Measurements from ENCODE around the gene RAB3GAP2.
"Not testable (repeated sequence)": the region's sequence is repeated elsewhere in the genome, so short reads cannot be mapped to it uniquely, and the experiment has no call there.

Gene RAB3GAP2

DNA sequence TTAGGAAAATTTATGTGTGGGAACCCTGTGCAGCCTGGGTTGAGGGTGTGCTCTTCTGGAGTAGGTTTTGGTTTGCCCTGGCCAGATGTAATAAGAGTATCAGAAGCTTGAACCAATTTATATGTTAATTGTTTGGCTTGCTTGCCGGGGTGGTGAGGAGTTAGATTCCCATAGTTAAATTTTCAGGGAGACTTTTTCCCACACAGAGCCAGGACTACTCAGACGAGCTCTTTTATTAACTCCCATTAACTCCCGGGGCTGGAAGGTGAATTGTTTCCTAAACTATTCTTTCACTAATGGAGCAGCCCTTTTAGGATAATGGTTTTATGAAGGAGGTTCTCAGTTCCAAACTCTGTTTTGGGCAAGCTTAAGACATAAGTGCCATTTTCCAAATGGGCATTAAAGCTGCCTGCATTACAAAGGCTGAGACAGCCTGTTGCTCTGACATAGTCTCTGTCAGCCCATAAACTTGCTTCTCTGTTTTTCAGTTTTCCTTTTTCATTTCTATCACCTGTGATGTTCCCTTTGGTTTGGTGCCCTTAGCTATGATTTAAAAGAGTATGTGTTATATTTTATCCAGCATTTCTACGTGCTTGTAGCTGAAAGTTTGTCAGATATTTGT, 18.0 kb upstream of the RAB3GAP2 start:
- DNase-seq (ENCODE audit: low spot score): no peak

DNA sequence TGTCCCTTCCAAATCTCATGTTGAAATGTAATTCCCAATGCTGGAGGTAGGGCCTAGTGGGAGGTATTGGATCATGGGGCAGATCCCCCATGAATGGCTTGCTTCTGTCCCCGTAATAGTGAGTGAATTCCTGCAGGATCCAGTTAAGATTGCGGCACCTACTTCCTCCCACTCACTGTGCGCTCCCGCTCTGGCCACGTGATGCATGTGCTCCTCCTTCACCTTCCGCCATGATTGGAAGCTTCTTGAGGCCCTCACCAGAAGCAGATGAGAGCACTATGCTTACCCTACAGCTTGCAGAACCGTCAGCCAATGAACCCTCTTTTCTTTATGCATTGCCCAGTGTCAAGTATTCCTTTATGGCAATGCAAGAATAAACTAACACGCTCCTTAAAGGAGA, 14.9 kb upstream of the RAB3GAP2 start:
- no peak for DNase-seq (ENCODE audit: low spot score)

DNA sequence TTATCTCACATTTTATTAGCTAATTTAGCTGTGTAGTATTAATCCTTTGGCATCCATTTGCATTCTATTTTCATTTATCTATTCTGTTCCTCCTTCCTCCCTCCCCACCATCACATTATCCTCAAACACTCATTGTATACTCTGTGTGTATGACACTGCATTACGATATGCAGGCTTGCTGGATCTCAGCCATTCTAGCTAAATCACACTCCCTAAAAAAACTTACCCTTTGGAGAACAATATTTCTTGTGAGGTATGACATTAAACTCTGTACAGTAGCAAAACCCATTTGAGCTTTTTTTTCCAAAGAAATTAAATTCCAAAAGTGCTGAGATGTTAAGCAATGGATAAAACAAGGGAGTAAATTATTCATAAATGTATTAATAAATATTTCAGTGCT, 11.4 kb upstream of the RAB3GAP2 start:
- no peak for DNase-seq (ENCODE audit: low spot score)

DNA sequence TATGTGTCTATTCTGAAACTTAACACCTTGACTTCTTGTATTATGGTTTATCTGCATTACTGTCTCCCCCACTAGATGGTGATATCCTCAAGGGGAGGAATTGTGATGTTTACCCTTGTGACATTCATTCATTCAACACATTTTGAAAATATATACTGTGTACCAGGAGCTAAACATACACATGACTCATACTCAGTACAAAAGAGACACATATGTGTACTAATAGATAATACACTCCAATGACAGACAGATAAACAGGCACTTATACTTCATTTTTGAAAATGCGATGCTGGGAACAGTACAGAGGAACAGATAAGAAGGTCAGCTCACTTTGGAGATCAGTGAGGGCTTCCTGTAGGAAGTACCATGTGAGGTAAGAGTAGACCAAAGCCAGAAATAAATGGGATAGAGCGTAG, 8.9 kb upstream of the RAB3GAP2 start:
- peak; percentile 17 for DNase-seq (ENCODE audit: low spot score)

DNA sequence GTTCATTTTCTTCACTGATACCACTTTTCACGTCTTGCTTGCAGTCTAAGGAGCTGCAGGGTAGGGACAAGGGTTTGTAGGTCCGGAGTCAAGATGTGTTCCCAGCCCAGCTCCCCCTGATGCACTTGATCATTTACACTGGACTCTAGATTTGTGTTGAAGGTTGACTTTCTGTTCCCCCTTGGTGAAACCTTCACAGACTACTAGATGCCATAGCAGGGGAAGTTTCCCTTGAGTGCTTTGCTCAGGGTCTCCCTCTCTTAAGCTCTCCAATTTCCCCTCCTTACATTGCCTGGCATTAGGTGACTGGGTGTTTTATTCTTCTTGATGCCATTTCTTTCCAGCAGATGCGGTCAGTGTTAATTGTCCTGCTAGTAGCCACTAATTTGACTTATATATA, 8.0 kb upstream of the RAB3GAP2 start:
- no peak for DNase-seq (ENCODE audit: low spot score)

DNA sequence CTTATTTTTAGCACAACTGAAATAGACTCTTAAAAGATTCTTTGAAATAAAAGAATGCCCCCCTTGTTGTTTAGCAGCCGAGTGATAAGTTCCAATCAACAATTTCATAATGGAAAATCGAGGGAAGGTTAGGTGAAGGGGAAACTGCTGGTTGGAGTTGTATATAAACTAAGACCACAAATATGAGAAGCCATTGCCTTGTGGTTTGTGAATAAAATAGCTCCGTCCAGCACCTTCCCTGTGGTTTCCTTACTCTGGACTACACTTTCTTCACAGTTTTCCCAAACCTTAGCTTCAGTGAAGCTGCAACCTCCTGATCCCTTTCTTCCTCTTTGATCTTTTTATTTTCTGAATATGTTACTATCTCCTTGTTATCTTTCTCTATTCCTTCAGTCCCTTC, 6.7 kb upstream of the RAB3GAP2 start:
- no peak for DNase-seq (ENCODE audit: low spot score)

DNA sequence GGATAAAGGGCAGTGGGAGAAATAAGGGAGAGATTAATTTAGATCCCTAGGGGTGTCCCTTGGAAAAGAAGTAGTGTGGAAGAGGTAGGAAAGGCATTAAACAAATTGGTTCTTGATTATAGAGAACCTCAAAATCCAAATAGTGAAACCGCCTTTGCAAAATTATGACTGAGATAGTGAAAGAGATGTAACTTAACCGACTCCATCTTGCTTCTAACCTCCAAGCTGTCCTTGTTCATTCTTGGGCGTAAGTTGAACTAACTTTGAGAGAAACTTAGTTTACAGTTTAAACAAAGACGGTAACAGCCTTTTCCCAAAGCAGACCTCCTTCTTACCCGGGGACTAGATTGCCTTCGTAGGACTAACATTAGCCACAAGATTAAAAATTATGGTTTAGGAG, 3.2 kb upstream of the RAB3GAP2 start:
- DNase-seq (ENCODE audit: low spot score): no peak

DNA sequence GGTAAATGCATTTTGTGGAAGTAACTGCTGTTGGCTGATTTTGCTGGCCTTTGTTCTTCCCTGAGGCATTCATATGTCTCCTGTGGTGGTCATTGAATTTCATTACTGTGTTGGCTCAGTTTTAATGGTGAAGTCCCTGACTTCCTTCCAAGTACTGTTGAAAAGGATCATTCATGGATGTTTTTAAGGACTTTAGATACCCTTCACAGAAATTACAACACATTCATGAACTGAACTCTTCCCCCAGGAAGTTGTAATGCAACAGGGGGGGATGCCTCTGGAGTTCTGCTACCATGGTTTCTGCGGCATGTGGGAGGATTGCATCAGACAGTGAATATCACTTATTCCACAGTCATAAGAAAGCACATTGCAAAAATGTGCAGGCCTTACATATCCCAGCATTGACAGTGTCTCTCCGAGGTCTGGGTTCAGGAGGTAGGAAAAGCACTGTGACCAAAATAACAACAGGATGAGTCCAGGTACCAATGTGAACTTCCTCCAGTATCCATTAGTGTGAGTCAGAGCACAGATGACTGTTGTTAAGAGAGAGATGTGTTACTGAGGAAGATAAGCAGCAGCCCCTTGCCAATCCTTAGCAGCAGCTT, 2.1 kb upstream of the RAB3GAP2 start:
- DNase-seq (ENCODE audit: low spot score): no peak

DNA sequence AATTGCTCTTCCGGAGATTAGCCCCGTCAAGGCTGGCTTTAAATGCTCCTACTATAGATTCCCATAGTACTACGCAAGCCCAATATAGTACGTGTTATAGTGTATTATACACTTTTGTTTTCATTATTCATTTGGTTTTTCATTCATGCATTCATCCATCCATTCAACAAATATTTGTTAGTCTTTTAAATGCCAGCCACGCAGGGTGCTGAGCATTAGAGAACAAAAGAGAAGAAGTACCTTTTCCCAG, 513 bp upstream of the RAB3GAP2 start:
- DNase-seq (ENCODE audit: low spot score): no peak

DNA sequence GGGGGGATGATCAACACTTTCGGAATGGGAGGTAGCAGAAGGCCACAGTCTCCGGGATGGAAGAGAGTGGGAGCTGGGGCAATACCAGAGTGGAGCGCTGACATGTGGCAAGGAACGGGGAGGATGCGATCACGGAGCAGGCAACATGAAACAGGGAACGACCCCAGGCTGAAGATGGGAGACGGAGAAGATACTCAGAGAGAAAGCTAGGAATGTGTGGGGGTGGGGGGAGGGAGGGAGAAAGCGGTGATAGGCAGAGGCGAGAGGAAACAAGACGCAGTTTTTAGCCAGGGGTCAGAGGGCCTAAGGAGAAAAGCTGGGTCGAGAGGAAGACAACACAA, 577 bp downstream of the RAB3GAP2 start:
- DNase-seq (ENCODE audit: low spot score): peak; percentile 26

DNA sequence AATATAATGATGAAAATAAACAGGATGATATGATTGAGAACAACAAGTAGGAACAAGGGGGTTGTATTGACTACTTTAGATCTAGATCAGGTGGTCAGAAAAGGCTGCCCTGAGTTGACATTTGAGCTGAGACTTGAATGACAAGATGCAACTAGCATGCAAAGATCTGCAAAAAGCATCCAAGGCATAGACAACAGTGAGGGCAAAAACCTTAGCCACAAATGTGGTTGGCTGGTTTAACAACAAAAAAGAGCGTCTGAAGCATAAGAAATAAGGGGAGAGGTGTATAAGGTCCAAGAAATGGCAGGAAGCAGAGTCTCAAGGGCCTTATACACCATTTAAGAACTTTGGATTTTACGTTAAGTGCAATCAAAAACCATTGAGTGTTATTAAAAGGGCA, 3.2 kb downstream of the RAB3GAP2 start:
- DNase-seq (ENCODE audit: low spot score): no peak

DNA sequence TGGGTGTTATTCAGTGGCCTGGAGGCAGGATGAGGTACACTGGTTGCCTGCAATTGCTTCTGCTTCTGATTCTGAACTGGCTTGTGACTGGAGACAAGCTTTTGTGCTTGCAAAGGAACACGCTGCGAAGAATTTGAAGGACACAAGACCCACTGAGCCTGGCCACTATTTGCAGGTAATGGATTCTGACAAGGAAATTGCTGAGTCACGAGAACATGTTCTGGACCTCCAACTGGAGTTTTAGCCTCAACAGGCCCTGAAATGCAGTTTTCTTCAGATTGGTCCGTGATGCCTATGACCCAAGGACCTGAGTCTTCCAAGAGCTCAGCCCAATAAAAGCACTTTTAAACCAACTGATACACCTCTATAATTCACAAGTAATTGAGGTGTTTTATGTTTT, 4.6 kb downstream of the RAB3GAP2 start:
- DNase-seq (ENCODE audit: low spot score): no peak

DNA sequence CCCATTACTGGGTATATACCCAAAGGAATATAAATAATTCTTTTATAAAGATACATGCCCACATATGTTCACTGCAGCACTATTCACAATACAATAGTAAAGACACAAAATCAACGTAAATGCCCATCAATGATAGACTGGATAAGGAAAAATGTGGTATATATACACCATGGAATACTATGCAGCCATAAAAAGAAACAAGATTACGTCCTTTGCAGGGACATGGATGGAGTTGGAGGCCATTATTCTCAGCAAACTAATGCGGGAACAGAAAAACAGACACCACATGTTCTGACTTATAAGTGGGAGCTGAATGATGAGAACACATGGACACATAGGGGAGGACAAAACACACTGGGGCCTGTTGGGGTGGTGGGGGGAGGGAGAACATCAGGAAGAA, 12.0 kb downstream of the RAB3GAP2 start:
- not testable (repeated sequence) for DNase-seq (ENCODE audit: low spot score)

DNA sequence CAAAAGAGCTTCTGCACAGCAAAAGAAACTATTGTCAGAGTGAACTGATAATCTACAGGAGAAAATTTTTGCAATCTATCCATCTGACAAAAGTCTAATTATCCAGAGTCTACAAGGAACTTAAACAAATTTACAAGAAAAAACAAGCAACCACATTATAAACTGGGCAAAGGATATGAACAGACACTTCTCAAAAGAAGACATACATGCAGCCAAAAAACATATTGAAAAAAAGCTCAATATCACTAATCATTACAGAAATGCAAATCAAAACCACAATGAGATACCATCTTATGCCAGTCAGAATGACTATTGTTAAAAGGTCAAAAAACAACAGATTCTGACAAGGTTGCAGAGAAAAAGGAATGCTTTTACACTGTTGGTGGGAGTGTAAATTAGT, 12.5 kb downstream of the RAB3GAP2 start:
- not testable (repeated sequence) for DNase-seq (ENCODE audit: low spot score)

DNA sequence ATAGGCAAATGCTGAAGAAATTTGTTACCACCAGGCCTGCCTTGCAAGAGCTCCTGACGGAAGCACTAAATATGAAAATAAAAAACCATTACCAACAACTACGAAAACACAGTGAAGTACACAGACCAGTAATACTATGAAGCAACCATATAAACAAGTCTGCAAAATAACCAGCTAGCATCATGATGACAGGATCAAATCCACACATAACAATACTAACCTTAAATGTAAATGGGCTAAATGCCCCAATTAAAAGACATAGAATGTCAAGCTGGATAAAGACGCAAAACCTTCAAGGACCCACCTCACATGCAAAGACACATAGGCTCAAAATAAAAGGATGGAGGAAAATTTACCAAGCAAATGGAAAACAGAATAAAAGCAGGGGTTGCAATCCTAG, 16.1 kb downstream of the RAB3GAP2 start:
- not testable (repeated sequence) for DNase-seq (ENCODE audit: low spot score)

DNA sequence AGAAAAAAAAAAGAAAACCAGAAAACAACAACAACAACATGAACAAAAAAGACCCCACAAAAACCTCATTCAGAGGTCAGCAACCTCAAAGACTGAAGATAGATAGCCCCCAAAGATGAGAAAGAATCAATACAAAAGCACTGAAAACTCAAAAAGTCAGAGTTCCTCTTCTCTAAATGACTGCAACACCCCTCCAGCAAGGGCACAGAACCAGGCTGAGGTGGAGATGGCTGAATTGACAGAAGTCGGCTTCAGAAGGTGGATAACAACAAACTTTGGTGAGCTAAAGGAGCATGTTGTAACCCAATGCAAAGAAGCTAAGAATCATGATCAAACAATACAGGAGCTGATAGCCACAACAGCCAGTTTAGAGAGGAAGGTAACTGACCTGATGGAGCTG, 17.0 kb downstream of the RAB3GAP2 start:
- DNase-seq (ENCODE audit: low spot score): no peak

DNA sequence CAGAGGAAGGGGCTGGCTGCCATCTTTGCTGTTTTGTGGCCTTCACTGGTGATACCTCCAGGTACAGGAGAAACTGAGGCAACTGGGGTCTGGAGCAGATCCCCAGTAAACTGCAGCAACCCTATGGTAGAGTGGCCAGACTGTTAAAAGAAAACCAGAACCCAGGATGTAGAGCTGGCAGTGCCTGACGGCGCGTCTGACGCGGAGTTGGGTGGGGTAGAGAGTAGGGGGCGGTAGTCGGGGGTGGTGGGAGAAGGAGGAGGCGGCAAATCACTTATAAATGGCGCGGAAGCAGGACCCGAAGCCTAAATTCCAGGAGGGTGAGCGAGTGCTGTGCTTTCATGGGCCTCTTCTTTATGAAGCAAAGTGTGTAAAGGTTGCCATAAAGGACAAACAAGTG, 19.0 kb downstream of the RAB3GAP2 start:
- not testable (repeated sequence) for DNase-seq (ENCODE audit: low spot score)

DNA sequence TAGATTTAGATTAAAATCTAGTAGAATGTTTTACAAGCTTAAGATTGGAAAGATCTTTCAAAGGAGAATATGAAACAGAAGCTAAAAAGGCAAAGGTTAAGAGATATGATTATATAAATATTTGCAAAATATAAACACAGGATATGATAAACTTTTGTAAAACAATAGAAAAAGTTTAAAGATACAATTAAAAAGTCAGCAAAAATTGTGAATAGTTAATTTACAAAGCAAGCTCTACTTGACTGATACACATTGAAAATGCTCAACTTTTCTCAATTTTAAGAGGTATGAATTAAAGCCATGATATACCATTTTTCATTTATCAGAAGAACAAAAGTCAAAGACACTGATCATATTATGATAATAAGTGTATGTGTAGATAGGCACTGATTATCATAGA, 21.0 kb downstream of the RAB3GAP2 start:
- DNase-seq (ENCODE audit: low spot score): no peak

DNA sequence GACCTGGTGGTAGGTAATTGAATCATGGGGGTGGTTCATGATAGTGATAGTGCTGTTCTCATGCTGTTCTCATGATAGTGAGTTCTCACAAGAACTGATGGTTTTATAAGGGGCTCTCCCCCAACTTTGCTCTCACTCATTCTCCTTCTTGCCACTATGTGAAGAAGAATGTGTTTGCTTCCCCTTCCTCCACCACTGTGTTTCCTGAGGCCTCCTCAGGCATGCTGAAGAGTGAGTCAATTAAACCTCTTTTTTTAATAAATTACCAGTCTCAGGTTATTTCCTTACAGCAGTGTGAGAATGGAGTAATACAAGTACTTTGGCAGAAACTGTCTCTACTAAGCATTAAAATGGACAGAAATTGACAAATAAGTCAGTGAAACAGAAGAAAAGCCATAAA, 21.6 kb downstream of the RAB3GAP2 start:
- no peak for DNase-seq (ENCODE audit: low spot score)

DNA sequence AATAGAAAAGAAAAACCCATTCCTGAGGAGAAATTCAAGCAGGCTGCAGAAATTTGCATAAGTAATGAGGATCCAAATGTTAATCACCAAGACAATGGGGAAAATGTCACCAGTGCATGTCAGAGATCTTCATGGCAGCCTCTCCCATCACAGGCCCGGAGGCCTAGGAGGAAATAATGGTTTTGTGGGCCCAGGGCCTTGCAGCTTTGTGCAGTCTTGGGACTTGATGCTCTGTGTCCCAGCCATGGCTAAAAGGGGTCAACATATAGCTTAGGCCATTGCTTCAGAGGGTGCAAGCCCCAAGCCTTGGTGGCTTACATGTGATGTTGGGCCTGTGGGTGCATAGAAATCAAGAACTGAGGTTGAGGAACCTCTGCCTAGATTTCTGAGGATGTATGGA, 22.7 kb downstream of the RAB3GAP2 start:
- no peak for DNase-seq (ENCODE audit: low spot score)

DNA sequence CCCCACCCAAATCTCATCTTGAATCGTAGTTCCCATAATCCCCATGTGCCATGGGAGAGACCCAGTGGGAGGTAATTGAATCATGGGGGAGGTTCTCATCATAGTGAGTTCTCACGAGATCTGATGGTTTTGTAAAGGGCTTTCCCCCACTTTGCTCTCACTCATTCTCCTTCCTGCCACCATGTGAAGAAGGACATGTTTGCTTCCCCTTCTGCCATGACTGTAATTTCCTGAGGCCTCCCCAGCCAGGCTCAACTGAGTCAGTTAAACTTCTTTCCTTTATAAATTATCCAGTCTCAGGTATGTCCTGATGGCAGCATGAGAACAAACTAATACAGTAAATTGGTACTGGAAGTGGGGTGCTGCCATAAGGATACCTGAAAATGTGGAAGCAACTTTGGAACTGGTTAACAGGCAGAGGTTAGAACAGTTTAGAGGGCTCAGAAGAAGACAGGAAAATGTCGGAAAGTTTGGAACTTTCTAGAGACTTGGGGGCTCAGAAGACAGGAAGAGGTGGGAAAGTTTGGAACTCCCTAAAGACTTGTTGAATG, 23.5 kb downstream of the RAB3GAP2 start:
- DNase-seq (ENCODE audit: low spot score): not testable (repeated sequence)

DNA sequence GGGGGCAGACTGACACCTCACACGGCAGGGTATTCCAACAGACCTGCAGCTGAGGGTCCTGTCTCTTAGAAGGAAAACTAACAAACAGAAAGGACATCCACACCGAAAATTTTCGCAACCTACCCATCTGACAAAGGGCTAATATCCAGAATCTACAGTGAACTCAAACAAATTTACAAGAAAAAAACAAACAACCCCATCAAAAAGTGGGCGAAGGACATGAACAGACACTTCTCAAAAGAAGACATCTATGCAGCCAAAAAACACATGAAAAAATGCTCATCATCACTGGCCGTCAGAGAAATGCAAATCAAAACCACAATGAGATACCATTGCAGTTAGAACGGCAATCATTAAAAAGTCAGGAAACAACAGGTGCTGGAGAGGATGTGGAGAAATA, 26.4 kb downstream of the RAB3GAP2 start:
- DNase-seq (ENCODE audit: low spot score): not testable (repeated sequence)

DNA sequence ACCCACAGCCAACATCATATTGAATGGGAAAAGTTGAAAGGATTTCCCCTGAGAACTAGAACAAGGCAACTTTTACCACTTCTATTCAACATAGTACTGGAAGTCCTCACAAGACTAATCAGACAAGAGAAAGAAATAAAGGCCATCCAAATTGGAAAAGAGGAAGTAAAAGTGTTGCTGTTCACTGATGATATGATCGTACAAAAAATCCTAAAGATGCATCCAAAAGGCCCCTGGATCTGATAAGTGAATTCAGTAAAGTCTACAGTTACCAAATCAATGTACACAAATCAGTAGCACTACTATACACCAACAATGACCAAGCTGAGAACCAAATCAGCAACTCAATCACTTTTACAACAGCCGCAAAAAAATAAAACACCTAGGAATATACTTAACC, 28.3 kb downstream of the RAB3GAP2 start:
- no peak for DNase-seq (ENCODE audit: low spot score)

DNA sequence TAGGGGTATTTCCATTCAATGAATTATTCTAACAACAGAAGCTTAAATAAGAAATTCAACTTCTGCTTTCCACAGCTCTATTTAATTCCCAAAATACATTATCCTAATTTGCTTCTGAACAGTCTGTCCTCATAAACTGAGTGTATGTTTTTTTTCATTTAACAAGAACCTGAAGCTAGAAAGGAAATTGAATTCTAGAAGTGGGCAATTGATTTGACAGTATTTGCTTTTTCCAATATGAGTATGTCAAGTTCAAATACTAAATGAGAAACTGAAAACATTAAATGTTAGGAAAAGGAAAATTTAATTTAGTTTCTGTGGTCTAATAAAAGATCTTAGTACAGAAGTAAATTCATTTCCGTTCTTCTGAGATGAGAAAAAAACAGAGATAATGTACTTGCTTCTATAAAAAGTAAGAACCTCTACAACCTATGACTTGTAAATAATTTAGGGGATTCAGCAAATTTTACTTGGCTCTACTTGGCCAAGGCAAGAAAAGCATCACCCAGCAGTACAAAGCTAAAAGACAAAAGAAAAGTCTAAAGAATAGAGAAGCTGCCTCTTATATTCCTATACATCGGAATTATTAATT, 31.1 kb downstream of the RAB3GAP2 start:
- no peak for DNase-seq (ENCODE audit: low spot score)

Data from HuH-7 (cell line).